ENCODE data around the gene ZNF638.
"Not testable (repeated sequence)": the region's sequence is repeated elsewhere in the genome, so short reads cannot be mapped to it uniquely, and the experiment has no call there.

The ZNF638 gene, protein sequence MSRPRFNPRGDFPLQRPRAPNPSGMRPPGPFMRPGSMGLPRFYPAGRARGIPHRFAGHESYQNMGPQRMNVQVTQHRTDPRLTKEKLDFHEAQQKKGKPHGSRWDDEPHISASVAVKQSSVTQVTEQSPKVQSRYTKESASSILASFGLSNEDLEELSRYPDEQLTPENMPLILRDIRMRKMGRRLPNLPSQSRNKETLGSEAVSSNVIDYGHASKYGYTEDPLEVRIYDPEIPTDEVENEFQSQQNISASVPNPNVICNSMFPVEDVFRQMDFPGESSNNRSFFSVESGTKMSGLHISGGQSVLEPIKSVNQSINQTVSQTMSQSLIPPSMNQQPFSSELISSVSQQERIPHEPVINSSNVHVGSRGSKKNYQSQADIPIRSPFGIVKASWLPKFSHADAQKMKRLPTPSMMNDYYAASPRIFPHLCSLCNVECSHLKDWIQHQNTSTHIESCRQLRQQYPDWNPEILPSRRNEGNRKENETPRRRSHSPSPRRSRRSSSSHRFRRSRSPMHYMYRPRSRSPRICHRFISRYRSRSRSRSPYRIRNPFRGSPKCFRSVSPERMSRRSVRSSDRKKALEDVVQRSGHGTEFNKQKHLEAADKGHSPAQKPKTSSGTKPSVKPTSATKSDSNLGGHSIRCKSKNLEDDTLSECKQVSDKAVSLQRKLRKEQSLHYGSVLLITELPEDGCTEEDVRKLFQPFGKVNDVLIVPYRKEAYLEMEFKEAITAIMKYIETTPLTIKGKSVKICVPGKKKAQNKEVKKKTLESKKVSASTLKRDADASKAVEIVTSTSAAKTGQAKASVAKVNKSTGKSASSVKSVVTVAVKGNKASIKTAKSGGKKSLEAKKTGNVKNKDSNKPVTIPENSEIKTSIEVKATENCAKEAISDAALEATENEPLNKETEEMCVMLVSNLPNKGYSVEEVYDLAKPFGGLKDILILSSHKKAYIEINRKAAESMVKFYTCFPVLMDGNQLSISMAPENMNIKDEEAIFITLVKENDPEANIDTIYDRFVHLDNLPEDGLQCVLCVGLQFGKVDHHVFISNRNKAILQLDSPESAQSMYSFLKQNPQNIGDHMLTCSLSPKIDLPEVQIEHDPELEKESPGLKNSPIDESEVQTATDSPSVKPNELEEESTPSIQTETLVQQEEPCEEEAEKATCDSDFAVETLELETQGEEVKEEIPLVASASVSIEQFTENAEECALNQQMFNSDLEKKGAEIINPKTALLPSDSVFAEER (N-terminal part only)

DNA sequence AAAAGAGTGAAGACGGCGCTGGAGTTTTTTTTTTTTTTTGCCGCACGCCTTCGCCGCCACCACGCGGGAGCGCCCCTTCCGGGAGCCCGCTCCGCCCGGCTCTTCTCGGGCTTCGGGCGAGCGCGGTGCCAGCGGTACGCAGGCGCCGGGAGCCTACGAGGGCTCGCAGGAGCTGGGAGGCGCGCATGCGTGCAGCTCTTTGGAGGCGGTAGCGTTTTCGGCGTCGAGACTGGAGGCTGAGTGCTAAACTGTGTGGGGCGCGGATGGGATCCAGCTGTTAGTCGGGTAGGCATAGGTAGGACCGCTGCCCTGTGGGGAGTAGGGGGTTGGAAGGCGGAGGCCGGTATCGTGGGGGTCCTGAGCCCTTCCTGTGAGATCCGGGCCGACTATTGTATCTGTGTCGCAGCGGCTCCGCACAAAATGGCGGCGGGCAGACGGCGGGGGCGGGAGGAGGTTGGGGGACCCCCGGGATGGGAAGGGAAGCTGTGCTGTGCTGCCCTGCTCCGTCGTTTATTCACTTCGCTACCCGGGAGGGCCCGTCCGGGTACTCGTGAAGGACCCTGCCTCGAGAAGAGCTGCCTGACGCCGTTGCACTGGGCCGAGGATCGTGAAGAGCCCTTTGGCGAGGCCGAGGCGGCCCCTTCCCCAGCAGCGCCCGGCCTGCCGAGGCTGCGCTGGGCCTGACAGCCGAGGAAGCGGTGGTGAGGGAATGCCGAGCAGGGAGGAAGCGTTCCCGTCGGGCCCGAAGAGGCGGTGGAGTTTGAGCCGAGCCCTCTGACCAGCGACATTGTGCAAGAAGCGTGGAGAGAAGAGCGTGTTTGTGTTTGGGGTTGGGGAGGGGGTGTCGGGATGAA, at the start of gene ZNF638:
Gene ZNF638 (plus strand): TSS at position 202 of the 854 bp plus-strand sequence. CDS start 17,173 bp downstream, outside the sequence.
- DNase-seq (ENCODE audit: extremely low spot score, insufficient read length, low read depth): peak; percentile 94
- FAIRE-seq: peak; percentile 85

- FAIRE-seq (no peak), DNase-seq (ENCODE audit: extremely low spot score, insufficient read length, low read depth) (no peak)
Measured at GRCh38 chr2:71281950-71282349, 49.6 kb upstream of the ZNF638 start.

DNA sequence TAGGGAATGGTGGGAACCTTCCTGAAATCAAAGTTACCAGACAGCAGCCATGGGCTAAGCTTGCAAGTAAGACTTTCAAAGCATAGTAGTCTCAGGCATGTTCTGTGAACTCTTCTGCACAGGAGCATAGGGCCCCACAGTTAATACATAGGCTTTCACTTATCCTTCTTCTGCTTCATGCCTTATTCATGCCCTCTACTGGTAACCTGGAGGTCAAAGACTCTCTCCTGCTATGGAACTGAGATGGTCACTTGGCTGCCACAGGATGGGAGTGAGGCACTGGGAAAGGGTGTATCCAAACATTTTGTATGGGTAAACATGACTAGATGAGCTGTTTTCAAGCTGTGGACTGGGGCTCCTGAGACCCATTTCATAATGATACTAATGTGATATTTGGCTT, 49.1 kb upstream of the ZNF638 start:
- no peak for FAIRE-seq

DNA sequence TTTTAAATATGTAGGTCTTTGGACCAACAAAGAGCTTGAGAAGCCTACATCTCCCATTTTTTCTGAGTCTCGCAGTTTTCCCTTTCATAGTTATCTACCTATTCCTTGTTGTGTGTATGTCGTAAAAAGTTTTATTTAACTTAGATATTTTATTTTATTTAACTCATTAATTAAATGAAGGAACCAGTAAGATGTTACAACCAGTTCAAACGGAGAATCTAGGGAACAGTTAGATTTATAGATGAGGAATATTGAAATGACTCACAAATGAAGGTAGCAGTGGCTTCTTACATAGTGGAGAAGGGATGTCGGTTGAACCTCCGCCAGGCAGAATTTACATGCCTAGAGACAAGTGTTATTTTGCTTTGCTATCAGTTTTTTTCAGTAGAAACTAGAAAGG, 48.5 kb upstream of the ZNF638 start:
- FAIRE-seq (no peak), DNase-seq (ENCODE audit: extremely low spot score, insufficient read length, low read depth) (no peak)

More for the DNA sequence above, 49.1 kb upstream of the ZNF638 start:
- DNase-seq (ENCODE audit: extremely low spot score, insufficient read length, low read depth): no peak

DNA sequence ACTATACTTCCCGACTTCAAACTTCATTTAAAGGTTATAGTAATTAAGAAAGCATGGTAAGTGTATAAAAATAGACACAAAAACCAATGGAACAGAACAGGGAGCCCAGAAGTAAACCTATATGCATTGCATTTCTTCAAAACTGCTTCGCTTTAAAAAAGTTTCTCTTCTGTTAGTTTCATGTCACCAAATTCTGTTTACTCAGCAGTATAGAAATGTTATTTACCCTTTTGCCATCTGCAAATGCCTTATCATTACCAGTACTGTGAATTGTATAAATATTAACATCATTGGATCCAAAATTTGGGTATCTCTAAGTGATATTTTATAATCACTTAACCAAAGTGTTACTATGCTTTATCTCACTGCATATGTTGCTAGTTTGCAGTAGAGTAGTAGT, 45.9 kb upstream of the ZNF638 start:
- FAIRE-seq: no peak
- no peak for DNase-seq (ENCODE audit: extremely low spot score, insufficient read length, low read depth)

DNA sequence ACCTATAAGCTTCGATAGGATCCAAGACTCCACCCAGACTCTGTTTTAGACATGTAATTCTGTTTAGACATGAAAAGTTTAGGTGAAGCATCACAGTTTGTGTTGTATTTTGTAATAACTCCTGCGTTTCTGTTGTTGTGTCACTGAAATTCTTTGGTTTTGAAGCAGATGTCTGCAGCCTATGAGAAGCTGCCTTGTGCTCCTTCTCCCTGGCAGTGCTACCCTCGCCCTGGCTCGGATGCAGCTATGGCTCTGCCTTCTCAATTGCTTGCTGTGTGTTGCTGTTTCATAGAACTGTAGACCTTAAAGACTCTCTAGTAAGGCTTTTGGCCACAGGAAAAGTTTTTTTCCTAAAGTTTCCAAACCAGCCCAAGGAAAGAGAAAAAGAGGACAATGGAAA, 40.2 kb upstream of the ZNF638 start:
- no peak for DNase-seq (ENCODE audit: extremely low spot score, insufficient read length, low read depth)
- FAIRE-seq: no peak

GRCh38 chr2:71292159-71292558, 39.4 kb upstream of the ZNF638 start:
- DNase-seq (ENCODE audit: extremely low spot score, insufficient read length, low read depth): no peak
- no peak for FAIRE-seq

GRCh38 chr2:71298914-71299313, 32.7 kb upstream of the ZNF638 start:
- FAIRE-seq (no peak), DNase-seq (ENCODE audit: extremely low spot score, insufficient read length, low read depth) (no peak)

DNA sequence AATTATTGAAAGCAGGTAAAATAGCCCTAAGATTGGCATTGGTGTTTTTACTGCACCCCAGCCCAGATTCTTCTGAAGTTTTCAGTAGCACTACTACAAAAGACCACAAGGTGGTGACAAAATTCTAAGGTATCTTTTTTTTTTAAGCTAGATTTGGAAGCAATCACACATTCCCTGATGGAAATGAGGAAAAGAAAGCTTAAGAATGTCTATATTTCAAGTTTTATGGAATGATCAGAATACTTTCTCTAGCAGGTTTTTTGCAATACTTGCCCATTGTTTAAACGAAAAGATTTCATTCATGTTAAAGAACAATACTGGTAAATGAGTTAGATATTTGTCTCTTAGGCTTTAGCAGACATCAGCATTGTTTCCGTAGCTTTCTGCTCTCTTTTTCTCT, 32.1 kb upstream of the ZNF638 start:
- FAIRE-seq (peak; percentile 26), DNase-seq (ENCODE audit: extremely low spot score, insufficient read length, low read depth) (no peak)

GRCh38 chr2:71303849-71304248, 27.7 kb upstream of the ZNF638 start:
- FAIRE-seq: no peak

GRCh38 chr2:71306762-71307161, 24.8 kb upstream of the ZNF638 start:
- no peak for DNase-seq (ENCODE audit: extremely low spot score, insufficient read length, low read depth)

More at GRCh38 chr2:71303849-71304248, 27.7 kb upstream of the ZNF638 start:
- DNase-seq (ENCODE audit: extremely low spot score, insufficient read length, low read depth): no peak

GRCh38 chr2:71313016-71313766, 18.4 kb upstream of the ZNF638 start:
- no peak for FAIRE-seq
- no peak for DNase-seq (ENCODE audit: extremely low spot score, insufficient read length, low read depth)

More at GRCh38 chr2:71306762-71307161, 24.8 kb upstream of the ZNF638 start:
- FAIRE-seq: no peak

GRCh38 chr2:71317060-71317459, 14.5 kb upstream of the ZNF638 start:
- FAIRE-seq: no peak
- no peak for DNase-seq (ENCODE audit: extremely low spot score, insufficient read length, low read depth)

DNA sequence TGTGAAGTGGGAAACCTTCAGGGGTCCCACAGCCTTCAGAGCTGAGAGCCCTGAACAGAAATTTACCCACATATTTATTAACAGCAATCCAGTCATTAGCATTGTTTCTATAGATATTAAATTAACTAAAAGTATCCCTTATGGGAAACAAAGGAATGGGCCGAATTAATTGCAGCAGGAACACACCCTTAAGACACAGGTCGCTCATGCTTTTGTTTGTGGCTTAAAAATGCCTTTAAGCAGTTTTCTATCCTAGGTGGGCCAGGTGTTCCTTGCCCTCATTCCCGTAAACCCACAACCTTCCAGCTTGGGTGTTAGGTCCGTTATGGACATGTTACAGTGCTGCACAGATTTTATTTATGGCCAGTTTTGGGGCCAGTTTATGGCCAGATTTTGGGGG, 13.7 kb upstream of the ZNF638 start:
- not testable (repeated sequence) for FAIRE-seq; DNase-seq (ENCODE audit: extremely low spot score, insufficient read length, low read depth)

- FAIRE-seq (no peak), DNase-seq (ENCODE audit: extremely low spot score, insufficient read length, low read depth) (no peak)
Measured at GRCh38 chr2:71323386-71323785, 8.2 kb upstream of the ZNF638 start.

DNA sequence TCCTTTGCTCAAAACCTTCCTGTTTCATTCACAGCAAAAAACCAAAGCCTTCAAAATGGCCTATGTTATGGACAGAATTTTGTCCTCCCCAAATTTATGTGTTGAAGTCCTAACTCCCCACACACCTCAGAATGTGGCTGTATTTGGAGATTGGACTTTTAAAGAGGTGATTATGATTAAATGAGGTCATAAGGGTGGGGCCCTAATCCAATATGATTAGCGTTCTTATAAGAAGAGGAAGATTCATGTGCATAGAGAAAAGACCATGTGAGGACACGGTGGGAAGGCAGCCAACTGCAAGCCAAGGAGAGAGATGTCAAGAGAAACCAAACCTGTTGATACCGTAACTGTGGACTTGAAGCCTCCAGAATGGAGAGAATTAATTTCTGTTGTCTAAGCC, 4.6 kb upstream of the ZNF638 start:
- FAIRE-seq (no peak), DNase-seq (ENCODE audit: extremely low spot score, insufficient read length, low read depth) (no peak)

GRCh38 chr2:71327916-71328315, 3.7 kb upstream of the ZNF638 start:
- FAIRE-seq: no peak
- DNase-seq (ENCODE audit: extremely low spot score, insufficient read length, low read depth): no peak

GRCh38 chr2:71330155-71330554, 1.4 kb upstream of the ZNF638 start:
- FAIRE-seq (no peak), DNase-seq (ENCODE audit: extremely low spot score, insufficient read length, low read depth) (no peak)
